ENCODE measurements around the gene TM4SF4. TPM values are rescaled to one million over a fixed set of nuclear protein-coding genes. Genes with fewer than 3 reads are reported as not detected.
"Not testable (repeated sequence)": the region's sequence is repeated elsewhere in the genome, so short reads cannot be mapped to it uniquely, and the experiment has no call there.

TM4SF4 gene
- polyA plus RNA-seq (ENCODE audit: insufficient read length in 3 of 3), result 1 to 10 TPM; 2.5 to 3.7 (median 3.5) TPM

DNA sequence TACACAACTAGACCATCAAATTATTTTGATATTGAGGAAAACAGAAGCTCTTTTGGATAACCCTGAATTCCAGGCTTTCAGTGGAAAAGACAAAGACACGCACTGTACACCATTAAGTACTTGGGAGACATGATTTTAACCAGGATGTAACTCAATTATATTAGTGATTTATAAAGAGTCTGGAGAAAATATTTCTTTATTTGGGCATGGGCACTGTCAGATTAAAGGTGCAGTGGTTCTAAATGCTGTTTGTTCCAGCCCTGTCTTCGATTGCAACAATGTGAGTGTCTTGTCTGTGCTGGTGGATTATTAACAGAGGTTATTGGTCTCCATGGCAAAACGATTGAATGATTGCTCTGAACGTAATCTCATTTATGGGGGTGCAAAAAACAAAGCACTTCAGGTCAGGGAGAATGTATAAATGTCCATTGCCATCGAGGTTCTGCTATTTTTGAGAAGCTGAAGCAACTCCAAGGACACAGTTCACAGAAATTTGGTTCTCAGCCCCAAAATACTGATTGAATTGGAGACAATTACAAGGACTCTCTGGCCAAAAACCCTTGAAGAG is at the start of gene TM4SF4:
TSS of gene TM4SF4 (plus strand) at position 448 of the 568 bp plus-strand sequence. CDS start 181 bp downstream, outside the sequence.
- no peak for DNase-seq (ENCODE audit: low read depth in 3 of 3, low spot score in 2 of 3)

GRCh38 chr3:149424918-149425317 is 49.6 kb upstream of the TM4SF4 start:
- DNase-seq (ENCODE audit: low read depth in 3 of 3, low spot score in 2 of 3), result no peak

DNA sequence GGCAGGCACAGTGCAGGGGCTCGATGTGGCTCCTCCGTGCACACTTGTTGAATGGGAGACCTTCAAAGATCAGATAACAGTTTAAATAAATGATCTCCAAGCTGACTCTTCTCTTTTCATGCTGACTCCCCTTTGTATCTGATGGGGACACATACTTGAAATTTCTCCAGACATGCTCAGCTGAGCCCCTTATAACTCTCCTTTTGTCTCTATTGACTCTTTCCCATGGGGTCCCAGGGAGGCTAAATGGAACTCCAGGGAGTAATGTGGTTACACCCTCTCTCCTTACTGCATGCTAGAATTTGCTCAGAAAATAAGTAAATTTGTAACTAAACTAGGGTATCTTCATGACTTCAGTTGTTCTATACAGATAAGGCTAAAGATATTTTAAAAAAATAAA is 48.2 kb upstream of the TM4SF4 start:
- no peak for DNase-seq (ENCODE audit: low read depth in 3 of 3, low spot score in 2 of 3)

GRCh38 chr3:149428087-149428486 is 46.4 kb upstream of the TM4SF4 start:
- no peak for DNase-seq (ENCODE audit: low read depth in 3 of 3, low spot score in 2 of 3)

DNA sequence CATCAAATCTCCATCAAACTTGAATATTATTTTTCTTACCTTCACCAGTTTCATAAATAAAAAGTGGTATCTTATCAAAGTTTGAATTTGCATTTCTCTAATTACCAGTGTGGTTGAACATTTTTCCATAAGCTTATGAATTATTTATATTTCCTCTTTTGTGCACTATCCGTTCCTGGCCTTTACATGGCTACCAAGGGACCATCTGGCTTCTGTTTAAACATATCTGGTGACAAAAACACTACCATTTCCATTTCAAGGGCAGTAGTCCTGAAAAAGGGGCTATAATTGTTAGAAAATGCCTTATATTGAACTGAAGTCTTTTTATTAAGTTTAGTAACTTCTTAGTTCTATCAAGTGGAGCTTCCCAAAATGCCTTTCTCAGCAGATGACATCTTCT is 44.3 kb upstream of the TM4SF4 start:
- no peak for DNase-seq (ENCODE audit: low read depth in 3 of 3, low spot score in 2 of 3)

GRCh38 chr3:149432149-149432548 is 42.3 kb upstream of the TM4SF4 start:
- DNase-seq (ENCODE audit: low read depth in 3 of 3, low spot score in 2 of 3), result no peak

- DNase-seq (ENCODE audit: low read depth in 3 of 3, low spot score in 2 of 3), result no peak
Measured at GRCh38 chr3:149435996-149436885, 38.3 kb upstream of the TM4SF4 start.

DNA sequence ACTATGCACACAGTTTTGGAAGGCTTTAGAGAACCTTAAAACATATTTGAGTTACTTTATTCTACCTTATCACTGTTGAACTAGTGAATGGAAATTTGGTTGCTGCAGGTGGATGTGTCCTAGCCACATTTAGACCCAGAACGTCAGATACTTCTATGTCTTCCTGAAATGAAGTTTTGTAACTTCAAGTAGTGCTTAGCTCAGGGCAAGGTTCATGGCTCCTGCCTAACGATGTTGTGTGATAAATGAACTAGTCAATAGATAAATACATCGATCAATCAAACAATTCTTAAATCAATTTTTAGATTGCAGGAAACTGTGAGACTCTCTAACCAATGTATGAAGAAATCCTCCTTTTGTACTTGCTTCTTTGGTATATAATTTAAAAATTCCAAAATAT is 37.2 kb upstream of the TM4SF4 start:
- no peak for DNase-seq (ENCODE audit: low read depth in 3 of 3, low spot score in 2 of 3)

DNA sequence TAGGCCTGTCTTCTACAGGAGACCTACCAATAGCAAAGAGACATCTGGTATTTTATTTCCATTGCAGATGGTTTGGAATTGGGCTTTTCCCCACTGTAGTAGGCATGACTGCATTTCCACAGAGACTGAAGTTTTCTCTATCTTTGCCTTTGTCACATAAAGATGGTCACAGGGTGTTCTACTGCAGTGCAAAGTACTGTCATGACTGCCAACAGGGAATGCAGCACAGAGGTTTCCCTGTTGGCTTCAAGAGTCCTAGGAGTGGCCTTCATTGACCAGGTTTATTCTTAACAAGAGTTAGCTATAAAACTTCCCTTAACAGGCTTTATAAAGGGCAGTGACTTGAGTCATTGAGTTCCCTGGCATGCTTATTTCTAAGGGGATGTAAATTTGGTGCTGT is 36.8 kb upstream of the TM4SF4 start:
- DNase-seq (ENCODE audit: low read depth in 3 of 3, low spot score in 2 of 3), result no peak

GRCh38 chr3:149438981-149439380 is 35.5 kb upstream of the TM4SF4 start:
- no peak for DNase-seq (ENCODE audit: low read depth in 3 of 3, low spot score in 2 of 3)

DNA sequence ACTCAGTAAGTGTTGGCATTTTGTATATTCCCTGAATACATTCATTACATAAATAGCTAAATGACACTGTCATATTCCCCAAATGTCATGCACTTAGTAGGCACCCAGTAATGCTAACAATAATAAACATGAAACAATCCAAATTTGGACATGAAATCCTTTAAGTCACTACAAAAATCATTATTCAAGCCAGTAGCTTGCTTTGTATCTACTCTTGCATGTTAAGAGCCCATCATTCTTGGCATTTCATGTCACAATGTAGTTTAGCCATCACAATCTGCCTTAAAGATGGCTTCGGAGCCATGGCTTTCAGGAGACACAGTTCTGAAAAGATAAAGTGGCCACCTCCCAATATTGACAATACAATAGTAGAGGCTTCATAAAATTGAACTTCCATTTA is 32.9 kb upstream of the TM4SF4 start:
- DNase-seq (ENCODE audit: low read depth in 3 of 3, low spot score in 2 of 3), result no peak

DNA sequence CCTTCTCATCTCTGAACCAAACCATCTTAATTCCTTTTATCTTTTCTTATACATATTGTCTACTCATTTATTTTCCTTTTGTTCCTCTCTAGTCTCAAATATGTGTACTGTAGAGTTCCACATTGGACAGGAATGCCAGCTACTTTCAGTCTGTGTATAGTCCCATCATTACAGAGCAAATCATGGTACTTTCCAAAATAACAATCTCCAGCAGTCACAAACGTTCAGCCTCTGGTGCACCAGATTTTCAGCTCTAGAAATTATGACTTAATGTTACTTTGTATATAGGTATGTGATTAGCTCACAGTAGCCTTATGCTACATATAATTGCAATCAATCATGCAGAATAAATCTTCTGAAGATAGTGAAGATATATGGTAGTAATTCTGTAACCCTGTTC is 32.5 kb upstream of the TM4SF4 start:
- no peak for DNase-seq (ENCODE audit: low read depth in 3 of 3, low spot score in 2 of 3)

GRCh38 chr3:149442851-149443544 is 31.5 kb upstream of the TM4SF4 start:
- DNase-seq (ENCODE audit: low read depth in 3 of 3, low spot score in 2 of 3), result no peak

DNA sequence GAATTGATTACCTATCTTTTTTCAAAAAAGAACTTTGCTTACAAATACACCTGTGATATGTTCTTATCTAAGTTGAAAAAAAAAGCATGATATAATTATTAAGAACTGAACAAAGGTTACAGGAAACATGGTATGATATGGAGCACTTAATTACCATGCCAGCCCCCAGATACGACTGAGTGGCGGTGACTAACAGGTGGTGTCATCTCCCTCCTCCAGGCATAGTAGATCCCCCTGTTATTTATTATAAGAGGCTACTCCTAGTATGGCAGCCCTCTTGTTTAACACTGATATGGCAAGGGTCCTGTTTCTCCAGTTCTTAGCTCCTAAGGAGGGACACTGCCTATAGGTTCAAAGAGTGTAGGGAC is 31.0 kb upstream of the TM4SF4 start:
- DNase-seq (ENCODE audit: low read depth in 3 of 3, low spot score in 2 of 3), result no peak

- DNase-seq (ENCODE audit: low read depth in 3 of 3, low spot score in 2 of 3), result not testable (repeated sequence)
Measured at GRCh38 chr3:149444867-149445266, 29.6 kb upstream of the TM4SF4 start.

GRCh38 chr3:149448331-149448831 is 26.1 kb upstream of the TM4SF4 start:
- no peak for DNase-seq (ENCODE audit: low read depth in 3 of 3, low spot score in 2 of 3)

GRCh38 chr3:149449182-149449581 is 25.3 kb upstream of the TM4SF4 start:
- DNase-seq (ENCODE audit: low read depth in 3 of 3, low spot score in 2 of 3), result no peak

- no peak for DNase-seq (ENCODE audit: low read depth in 3 of 3, low spot score in 2 of 3)
Measured at GRCh38 chr3:149449799-149450198, 24.7 kb upstream of the TM4SF4 start.

- DNase-seq (ENCODE audit: low read depth in 3 of 3, low spot score in 2 of 3), result no peak
Measured at GRCh38 chr3:149450281-149450680, 24.2 kb upstream of the TM4SF4 start.

- DNase-seq (ENCODE audit: low read depth in 3 of 3, low spot score in 2 of 3), result no peak
Measured at GRCh38 chr3:149452036-149452435, 22.5 kb upstream of the TM4SF4 start.

GRCh38 chr3:149453140-149453805 is 21.2 kb upstream of the TM4SF4 start:
- no peak for DNase-seq (ENCODE audit: low read depth in 3 of 3, low spot score in 2 of 3)
